Right atrium auricular region (tissue), 2 donors: ENCODE measurements around the gene ARHGAP44. TPM values are rescaled to one million over a fixed set of nuclear protein-coding genes. Genes with fewer than 3 reads are reported as not detected.

Source experiments
- DNase-seq: peaks from one replicate; pipeline ENCODE4 v3.0.0-alpha.2; 2019; ENCODE audit warnings: low spot score
- H3K27ac ChIP-seq, 2 donors: fragments of 200-600 bp; sonication (generic); 1 replicate in 1 of 2; 2 replicates in 1 of 2; pipeline ENCODE4 v1.5.1; 2016 to 2019
- H3K27me3 ChIP-seq, 2 donors: fragments of 200-600 bp; sonication (generic); one replicate each; pipeline versions ENCODE4 v1.5.1 to v1.6.0; 2017 to 2019
- H3K36me3 ChIP-seq: fragments of 200-600 bp; sonication (generic); one replicate; pipeline ENCODE4 v1.5.1; 2016
- H3K4me1 ChIP-seq, 2 donors: fragments of 200-600 bp; sonication (generic); one replicate each; pipeline versions ENCODE4 v1.5.1 to v1.6.0; 2017 to 2019
- H3K4me3 ChIP-seq, 2 donors: fragments of 200-600 bp; sonication (generic); 1 replicate in 1 of 2; 2 replicates in 1 of 2; pipeline ENCODE4 v1.5.1; 2017 to 2019; ENCODE audit warnings: mild to moderate bottlenecking in 1 of 2, moderate library complexity in 1 of 2
- H3K9me3 ChIP-seq, 2 donors: fragments of 200-600 bp; sonication (generic); one replicate each; pipeline ENCODE4 v1.5.1; 2019
- total RNA-seq, 2 donors: library from RNA; depleted of rRNA; stranded (reverse); fragments of >200 nt; gene quantifications; one replicate each; pipeline ENCODE4 v1.1.0, GENCODE V29; 2016
- TF ChIP-seq, protein P1 (sequence below), 2 donors: fragments of 200-600 bp; sonication (generic); IDR thresholded peaks; one replicate each; pipeline ENCODE4 v1.5.1; 2019; ENCODE audit warnings: antibody characterized with exemption in 2 of 2

ARHGAP44 gene
- total RNA-seq, 2 donors from 2014 or later: 7.8 to 12.2 TPM

- DNase-seq: no peak
- Histone ChIP-seq H3K36me3 (no peaks in the 10 kb centered on the region), H3K4me1 (no peaks in the 10 kb centered on the region), H3K27ac (no peak overlapping the region), H3K4me3 (no peak overlapping the region), H3K9me3 (no peaks in the 10 kb centered on the region), H3K27me3 (no peaks in the 10 kb centered on the region)
- TF ChIP-seq, protein P1, sequence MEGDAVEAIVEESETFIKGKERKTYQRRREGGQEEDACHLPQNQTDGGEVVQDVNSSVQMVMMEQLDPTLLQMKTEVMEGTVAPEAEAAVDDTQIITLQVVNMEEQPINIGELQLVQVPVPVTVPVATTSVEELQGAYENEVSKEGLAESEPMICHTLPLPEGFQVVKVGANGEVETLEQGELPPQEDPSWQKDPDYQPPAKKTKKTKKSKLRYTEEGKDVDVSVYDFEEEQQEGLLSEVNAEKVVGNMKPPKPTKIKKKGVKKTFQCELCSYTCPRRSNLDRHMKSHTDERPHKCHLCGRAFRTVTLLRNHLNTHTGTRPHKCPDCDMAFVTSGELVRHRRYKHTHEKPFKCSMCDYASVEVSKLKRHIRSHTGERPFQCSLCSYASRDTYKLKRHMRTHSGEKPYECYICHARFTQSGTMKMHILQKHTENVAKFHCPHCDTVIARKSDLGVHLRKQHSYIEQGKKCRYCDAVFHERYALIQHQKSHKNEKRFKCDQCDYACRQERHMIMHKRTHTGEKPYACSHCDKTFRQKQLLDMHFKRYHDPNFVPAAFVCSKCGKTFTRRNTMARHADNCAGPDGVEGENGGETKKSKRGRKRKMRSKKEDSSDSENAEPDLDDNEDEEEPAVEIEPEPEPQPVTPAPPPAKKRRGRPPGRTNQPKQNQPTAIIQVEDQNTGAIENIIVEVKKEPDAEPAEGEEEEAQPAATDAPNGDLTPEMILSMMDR (IDR thresholded peaks at IDR 0.05): no peak
These were observed 175.5 kb downstream of the ARHGAP44 start for GRCh38 chr17:12964840-12965239.

DNA sequence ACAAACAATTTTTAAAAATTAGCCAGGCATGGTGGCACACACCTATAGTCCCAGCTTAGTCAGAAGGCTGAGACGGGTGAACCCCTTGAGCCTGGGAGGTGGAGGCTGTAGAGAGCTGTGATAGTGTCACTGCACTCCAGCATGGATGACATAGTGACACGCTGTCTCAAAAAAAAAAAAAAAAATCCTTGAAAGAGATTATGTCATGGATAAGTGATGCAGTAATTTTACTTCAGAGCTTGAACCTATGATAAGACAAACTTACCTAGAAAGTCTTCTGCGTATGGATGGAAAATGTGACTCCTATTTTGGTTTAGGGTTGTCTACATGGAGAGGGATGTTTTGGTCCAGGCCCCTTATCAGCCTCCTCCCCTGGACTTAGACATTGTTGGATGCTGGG, 176.7 kb downstream of the ARHGAP44 start:
- no peak overlapping the region for H3K4me3 ChIP-seq
- no peaks in the 10 kb centered on the region for H3K27me3 ChIP-seq
- no peaks in the 10 kb centered on the region for H3K9me3 ChIP-seq
- no peaks in the 10 kb centered on the region for H3K4me1 ChIP-seq
- TF ChIP-seq, protein P1 (IDR thresholded peaks at IDR 0.05): no peak
- H3K36me3 ChIP-seq: no peaks in the 10 kb centered on the region
- H3K27ac ChIP-seq: no peak overlapping the region
- DNase-seq: no peak

- TF ChIP-seq, protein P1 (IDR thresholded peaks at IDR 0.05): no peak
- Histone ChIP-seq H3K36me3 (no peaks in the 10 kb centered on the region), H3K4me3 (no peak overlapping the region), H3K9me3 (no peaks in the 10 kb centered on the region), H3K27ac (no peak overlapping the region), H3K4me1 (no peaks in the 10 kb centered on the region), H3K27me3 (no peaks in the 10 kb centered on the region)
- DNase-seq: no peak
These were observed 177.1 kb downstream of the ARHGAP44 start for GRCh38 chr17:12966413-12966812.

DNA sequence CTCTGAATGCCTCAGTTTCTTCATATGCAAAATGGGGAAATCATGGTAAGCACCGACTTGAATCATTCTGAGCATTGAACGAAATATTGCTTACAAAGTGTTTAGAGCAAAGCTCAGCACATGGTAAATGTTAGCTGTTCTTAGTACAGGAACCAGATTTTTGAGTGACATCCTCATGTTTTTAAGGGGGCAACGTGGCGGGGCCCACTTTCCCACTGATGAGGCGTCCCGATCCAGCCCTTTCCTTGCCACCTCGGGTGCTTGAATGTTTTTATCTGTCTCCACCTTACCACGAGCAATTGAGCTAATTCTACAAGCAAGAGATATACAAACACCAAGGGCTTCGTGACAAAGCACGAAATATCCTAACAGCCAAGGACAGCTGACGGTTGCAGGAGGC, 178.7 kb downstream of the ARHGAP44 start:
- DNase-seq: no peak
- Histone ChIP-seq H3K36me3 (no peaks in the 10 kb centered on the region), H3K27me3 (no peaks in the 10 kb centered on the region), H3K27ac (no peak overlapping the region), H3K9me3 (no peaks in the 10 kb centered on the region), H3K4me1 (no peaks in the 10 kb centered on the region), H3K4me3 (no peak overlapping the region)
- TF ChIP-seq, protein P1 (IDR thresholded peaks at IDR 0.05): no peak

DNA sequence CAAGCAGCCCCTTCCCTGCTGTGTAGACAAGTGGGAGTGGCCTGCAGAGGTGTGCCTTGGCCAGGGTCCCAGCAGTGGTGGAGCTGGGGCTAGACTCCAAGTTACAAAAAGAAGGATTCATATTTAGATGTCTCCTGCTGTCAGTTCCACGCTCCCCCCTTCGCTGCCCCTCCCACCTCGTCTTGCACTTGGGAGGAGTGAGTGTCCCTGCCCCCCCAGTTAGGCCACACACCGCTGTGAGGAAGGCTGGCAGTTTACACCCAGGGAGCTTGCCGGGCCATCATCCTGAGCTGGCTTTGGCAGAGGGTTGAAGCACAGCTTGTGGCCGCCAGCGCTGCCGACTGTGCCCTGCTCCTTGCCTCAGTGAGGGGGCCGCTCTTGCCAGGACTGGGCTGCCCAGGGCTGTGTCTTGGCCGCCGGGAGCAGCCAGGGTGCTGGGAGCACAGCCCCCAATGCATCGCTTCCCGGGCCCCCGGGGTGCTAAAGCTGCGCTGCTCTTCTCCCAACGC, 184.3 kb downstream of the ARHGAP44 start:
- no peak for DNase-seq
- Histone ChIP-seq H3K27ac (peak overlapping the region; percentile 45 to 71), H3K4me1 (peaks cover 0 to 15% of the 10 kb centered on the region in 2 donors), H3K4me3 (peak overlapping the region; percentile 28 to 53), H3K9me3 (no peaks in the 10 kb centered on the region), H3K36me3 (no peaks in the 10 kb centered on the region), H3K27me3 (no peaks in the 10 kb centered on the region)
- TF ChIP-seq, protein P1 (IDR thresholded peaks at IDR 0.05): no peak

GRCh38 chr17:12974005-12974531, 184.8 kb downstream of the ARHGAP44 start:
- Histone ChIP-seq H3K4me3 (peak overlapping the region; percentile 28 to 53), H3K27ac (peak overlapping the region; percentile 45 to 71)
- TF ChIP-seq, protein P1 (IDR thresholded peaks at IDR 0.05): no peak

More at GRCh38 chr17:12974005-12974531, 184.8 kb downstream of the ARHGAP44 start:
- H3K9me3 ChIP-seq: no peaks in the 10 kb centered on the region
- H3K4me1 ChIP-seq: peaks cover 0 to 15% of the 10 kb centered on the region in 2 donors
- no peak for DNase-seq
- no peaks in the 10 kb centered on the region for H3K36me3 ChIP-seq
- no peaks in the 10 kb centered on the region for H3K27me3 ChIP-seq
